DND-41 (cell line): ENCODE data around the gene PHRF1.

ENCODE experiments used
- ATAC-seq: fragments of 200-7000 bp; cut with Tn5 transposase; 3 replicates; pipeline ENCODE4 v1.9.1; 2021; ENCODE audit warnings: low read depth; ENCODE audit not compliant: insufficient read depth
- DNase-seq: peaks from one replicate; pipeline ENCODE4 v3.0.0-alpha.2; 2020
- H2AFZ ChIP-seq: 2 replicates; pipeline ENCODE4 v1.6.0; 2012; ENCODE audit warnings: low read depth, low read length
- H3K27ac ChIP-seq: 2 replicates; pipeline ENCODE4 v1.5.1; 2012; ENCODE audit warnings: low read length, inconsistent platforms
- H3K27me3 ChIP-seq: fragments of 200-600 bp; sonication (generic); 2 replicates; pipeline ENCODE4 v1.6.0; 2012; ENCODE audit warnings: low read length, mild to moderate bottlenecking, inconsistent platforms; ENCODE audit not compliant: insufficient read depth, poor library complexity
- H3K36me3 ChIP-seq: 2 replicates; pipeline ENCODE4 v1.5.1; 2012; ENCODE audit warnings: low read length, inconsistent platforms; ENCODE audit not compliant: insufficient read depth
- H3K4me1 ChIP-seq: 2 replicates; pipeline ENCODE4 v1.5.1; 2012; ENCODE audit warnings: mild to moderate bottlenecking, low read length; ENCODE audit not compliant: insufficient read depth
- H3K4me2 ChIP-seq: 2 replicates; pipeline ENCODE4 v1.6.0; 2012; ENCODE audit warnings: mild to moderate bottlenecking, moderate library complexity, low read length, inconsistent platforms; ENCODE audit not compliant: insufficient read depth
- H3K4me3 ChIP-seq, 2 experiments: fragments of 200-600 bp in 1 of 2; shearing (Covaris generic) in 1 of 2; 2 replicates each; pipeline ENCODE4 v1.5.1; 2012 to 2016; ENCODE audit warnings: inconsistent platforms in 2 of 2, low read length in 2 of 2, mild to moderate bottlenecking in 2 of 2, low read depth in 1 of 2, moderate library complexity in 1 of 2
- H3K79me2 ChIP-seq: 2 replicates; pipeline ENCODE4 v1.6.0; 2012; ENCODE audit warnings: low read length, inconsistent platforms; ENCODE audit not compliant: insufficient read depth
- H3K9ac ChIP-seq: 2 replicates; pipeline ENCODE4 v1.6.0; 2012; ENCODE audit warnings: low read depth, mild to moderate bottlenecking, inconsistent platforms, low read length, moderate library complexity
- H3K9me3 ChIP-seq: 2 replicates; pipeline ENCODE4 v1.5.1; 2012; ENCODE audit warnings: low read length, moderate library complexity, mild to moderate bottlenecking, inconsistent platforms; ENCODE audit not compliant: insufficient read depth, severe bottlenecking
- H4K20me1 ChIP-seq: 2 replicates; pipeline ENCODE4 v1.6.0; 2012; ENCODE audit warnings: low read length; ENCODE audit not compliant: insufficient read depth
- EZH2 ChIP-seq: IDR thresholded peaks from 3 replicates; pipeline ENCODE4 v1.6.1; 2012; ENCODE audit warnings: borderline replicate concordance, low read depth, mild to moderate bottlenecking, moderate library complexity, low read length, inconsistent platforms; ENCODE audit not compliant: severe bottlenecking
- TF ChIP-seq, protein P1 (sequence below): IDR thresholded peaks from 2 replicates; pipeline ENCODE4 v1.5.1; 2012; ENCODE audit warnings: borderline replicate concordance, low read length, moderate library complexity, mild to moderate bottlenecking; ENCODE audit not compliant: poor library complexity, severe bottlenecking; ENCODE audit errors: extremely low read depth

PHRF1 gene

GRCh38 chr11:655036-655726, 78.9 kb downstream of the PHRF1 start:
- Histone ChIP-seq H3K4me3 (no peak overlapping the region), H3K4me2 (no peak overlapping the region), H3K4me1 (no peaks in the 10 kb centered on the region), H3K9me3 (no peaks in the 10 kb centered on the region), H3K27ac (no peak overlapping the region), H3K27me3 (no peaks in the 10 kb centered on the region), H2AFZ (no peak overlapping the region), H4K20me1 (peaks cover 15% of the 10 kb centered on the region), H3K36me3 (peaks cover 76% of the 10 kb centered on the region), H3K9ac (no peak overlapping the region), H3K79me2 (no peaks in the 10 kb centered on the region)
- DNase-seq (no peak), ATAC-seq (no peak)
- TF ChIP-seq, protein P1, sequence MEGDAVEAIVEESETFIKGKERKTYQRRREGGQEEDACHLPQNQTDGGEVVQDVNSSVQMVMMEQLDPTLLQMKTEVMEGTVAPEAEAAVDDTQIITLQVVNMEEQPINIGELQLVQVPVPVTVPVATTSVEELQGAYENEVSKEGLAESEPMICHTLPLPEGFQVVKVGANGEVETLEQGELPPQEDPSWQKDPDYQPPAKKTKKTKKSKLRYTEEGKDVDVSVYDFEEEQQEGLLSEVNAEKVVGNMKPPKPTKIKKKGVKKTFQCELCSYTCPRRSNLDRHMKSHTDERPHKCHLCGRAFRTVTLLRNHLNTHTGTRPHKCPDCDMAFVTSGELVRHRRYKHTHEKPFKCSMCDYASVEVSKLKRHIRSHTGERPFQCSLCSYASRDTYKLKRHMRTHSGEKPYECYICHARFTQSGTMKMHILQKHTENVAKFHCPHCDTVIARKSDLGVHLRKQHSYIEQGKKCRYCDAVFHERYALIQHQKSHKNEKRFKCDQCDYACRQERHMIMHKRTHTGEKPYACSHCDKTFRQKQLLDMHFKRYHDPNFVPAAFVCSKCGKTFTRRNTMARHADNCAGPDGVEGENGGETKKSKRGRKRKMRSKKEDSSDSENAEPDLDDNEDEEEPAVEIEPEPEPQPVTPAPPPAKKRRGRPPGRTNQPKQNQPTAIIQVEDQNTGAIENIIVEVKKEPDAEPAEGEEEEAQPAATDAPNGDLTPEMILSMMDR = no peak
- no peak for TF ChIP-seq EZH2

DNA sequence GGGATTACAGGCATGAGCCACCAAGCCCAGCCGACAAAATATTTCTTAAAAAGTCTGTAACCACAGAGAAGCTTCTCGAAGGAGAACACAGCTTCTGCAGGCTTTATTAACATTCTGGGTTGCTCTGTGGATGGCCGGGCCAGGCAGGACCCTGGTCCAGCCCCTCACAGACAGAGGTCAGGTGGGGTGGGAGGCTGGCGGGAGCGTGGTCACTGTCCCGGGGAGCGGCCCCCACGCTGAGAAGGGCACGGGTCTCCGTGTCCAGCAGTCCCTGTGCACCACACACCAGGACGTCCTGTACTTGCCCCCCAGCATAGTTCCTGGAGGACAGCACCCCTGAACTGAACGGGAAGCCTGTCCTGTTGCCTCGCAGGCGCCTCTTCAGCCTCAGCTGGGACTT, 80.2 kb downstream of the PHRF1 start:
- no peak for DNase-seq
- H3K4me1 ChIP-seq = no peaks in the 10 kb centered on the region

DNA sequence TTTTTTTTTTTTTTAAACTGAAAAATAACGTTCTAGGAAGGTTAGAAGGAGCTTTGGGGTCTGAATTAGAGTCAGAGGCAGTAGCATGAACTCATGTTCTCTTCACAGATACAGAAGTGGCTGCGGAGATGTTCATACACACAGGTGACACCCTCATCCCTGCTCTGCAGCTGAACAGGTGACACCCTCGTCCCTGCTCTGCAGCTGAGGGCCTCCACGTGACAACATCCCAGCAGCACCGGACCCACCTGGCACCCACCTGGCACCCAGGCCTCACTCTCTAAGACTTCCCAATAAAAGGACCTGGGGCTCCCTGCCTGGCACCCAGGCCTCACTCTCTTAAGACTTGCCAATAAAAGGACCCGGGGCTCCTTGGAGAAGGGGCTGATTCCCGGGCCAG, 80.6 kb downstream of the PHRF1 start:
- no peak overlapping the region for H3K9ac ChIP-seq
- no peak overlapping the region for H3K4me3 ChIP-seq
- no peak for DNase-seq
- H3K36me3 ChIP-seq = peaks cover 78% of the 10 kb centered on the region
- no peak overlapping the region for H3K4me2 ChIP-seq
- H3K9me3 ChIP-seq = no peaks in the 10 kb centered on the region
- peaks cover 3% of the 10 kb centered on the region; the same call in 1 of the 2 replicates for H3K79me2 ChIP-seq
- no peak overlapping the region for H3K27ac ChIP-seq
- no peaks in the 10 kb centered on the region for H3K4me1 ChIP-seq
- no peak overlapping the region for H2AFZ ChIP-seq
- TF ChIP-seq, protein P1 = no peak
- no peaks in the 10 kb centered on the region for H3K27me3 ChIP-seq
- peaks cover 28% of the 10 kb centered on the region for H4K20me1 ChIP-seq
- ATAC-seq = no peak

More for the DNA sequence above, 80.2 kb downstream of the PHRF1 start:
- Histone ChIP-seq H3K36me3 (peaks cover 78% of the 10 kb centered on the region), H3K4me3 (no peak overlapping the region), H3K27ac (no peak overlapping the region), H3K9me3 (no peaks in the 10 kb centered on the region), H3K4me2 (no peak overlapping the region), H3K27me3 (no peaks in the 10 kb centered on the region), H3K79me2 (no peaks in the 10 kb centered on the region), H2AFZ (no peak overlapping the region), H3K9ac (no peak overlapping the region), H4K20me1 (peaks cover 23% of the 10 kb centered on the region)
- no peak for ATAC-seq
- no peak for TF ChIP-seq EZH2
- TF ChIP-seq, protein P1 = no peak
